GM10248 (cell line): ENCODE results near the gene B4GALT5.

ENCODE experiments used
- CTCF ChIA-PET: fragments of 300-600 bp; sonication (Branson Sonifier 250); formaldehyde crosslinking; extraction: SDS; loops from one replicate; lab custom pipeline; 2021; ENCODE audit warnings: antibody characterized with exemption; lab: Yijun Ruan, JAX
- POLR2A ChIA-PET: fragments of 350-650 bp; sonication (Branson Sonifier 250); formaldehyde crosslinking; extraction: SDS; loops from one replicate; lab custom pipeline; 2020; ENCODE audit warnings: antibody characterized with exemption; lab: Yijun Ruan, JAX
- DNase-seq: peaks from one replicate; pipeline ENCODE4 v3.0.0; 2012; ENCODE audit errors: extremely low spot score
- CTCF ChIP-seq: IDR thresholded peaks from 2 replicates; pipeline ENCODE4 v1.5.1; 2012; ENCODE audit warnings: mild to moderate bottlenecking, low read depth; ENCODE audit errors: extremely low read depth, missing control alignments, control extremely low read depth

B4GALT5 gene

GRCh38 chr20:49636447-49636846 is 77.2 kb downstream of the B4GALT5 start:
- no peak for DNase-seq
- ChIA-PET CTCF (interaction anchor here (2.0 kb wide), 1 partner anchor 27 kb away, joined by 6 read pairs; no protein-coding TSS in a partner anchor), POLR2A (interaction anchor here (0.5 kb wide), 1 partner anchor 65 kb away, joined by 3 read pairs; no protein-coding TSS in a partner anchor)
- no peak for TF ChIP-seq CTCF

GRCh38 chr20:49635866-49636265 is 77.8 kb downstream of the B4GALT5 start:
- POLR2A ChIA-PET: no interaction called here
- DNase-seq: no peak
- CTCF ChIA-PET: interaction anchor here (2.0 kb wide), 1 partner anchor 26 kb away, joined by 6 read pairs; no protein-coding TSS in a partner anchor
- TF ChIP-seq CTCF: no peak

GRCh38 chr20:49635166-49635565 is 78.5 kb downstream of the B4GALT5 start:
- ChIA-PET POLR2A (no interaction called here), CTCF (interaction anchor here (2.0 kb wide), 1 partner anchor 26 kb away, joined by 6 read pairs; no protein-coding TSS in a partner anchor)
- TF ChIP-seq CTCF: no peak
- no peak for DNase-seq

GRCh38 chr20:49634116-49634515 is 79.6 kb downstream of the B4GALT5 start:
- no peak for TF ChIP-seq CTCF
- DNase-seq: no peak
- CTCF ChIA-PET: interaction anchor here (0.7 to 9.7 kb wide), 7 partner anchors 11 to 42 kb away, joined by 3 to 62 read pairs (median 4); no protein-coding TSS in a partner anchor
- POLR2A ChIA-PET: no interaction called here

- no peak for TF ChIP-seq CTCF
- no peak for DNase-seq
- POLR2A ChIA-PET: no interaction called here
- CTCF ChIA-PET: interaction anchor here (0.7 to 9.7 kb wide), 8 partner anchors 8 to 42 kb away, joined by 3 to 62 read pairs (median 4); no protein-coding TSS in a partner anchor
These were observed 80.0 kb downstream of the B4GALT5 start for GRCh38 chr20:49633643-49634042.

- ChIA-PET CTCF (interaction anchor here (0.9 to 9.7 kb wide), 6 partner anchors 9 to 35 kb away, joined by 4 to 62 read pairs (median 4); no protein-coding TSS in a partner anchor), POLR2A (no interaction called here)
- no peak for TF ChIP-seq CTCF
- no peak for DNase-seq
These were observed 80.7 kb downstream of the B4GALT5 start for GRCh38 chr20:49633023-49633422.
